K562 (cell line): ENCODE data around the gene C1orf74. TPM values are rescaled to one million over a fixed set of nuclear protein-coding genes. Genes with fewer than 3 reads are reported as not detected.
A peak's percentile ranks its signal among the peaks of the same experiment; 100 is the strongest.

Source experiments
- CHD1 ChIP-seq: fragments of 200-600 bp; sonication (generic); IDR thresholded peaks from one replicate; pipeline ENCODE4 v1.6.1; 2012; ENCODE audit warnings: mild to moderate bottlenecking, moderate library complexity, low read length, inconsistent platforms
- EP300 ChIP-seq: IDR thresholded peaks from 2 replicates; pipeline ENCODE4 v1.6.1; 2012; ENCODE audit warnings: low read length, improper control_type of control experiment
- ETV1 ChIP-seq: fragments of 450-650 bp; conservative IDR thresholded peaks from 2 replicates; pipeline ENCODE4 v1.6.1; 2016; ENCODE audit warnings: missing genetic modification characterization, control low read depth, low read depth, missing compliant biosample characterization
- FIP1L1 ChIP-seq: fragments of 200-400 bp; formaldehyde crosslinking; IDR thresholded peaks from 2 replicates; pipeline ENCODE4 v1.6.1; 2018; ENCODE audit warnings: mild to moderate bottlenecking, low read depth, low read length; ENCODE audit not compliant: poor library complexity, severe bottlenecking
- GATA2 ChIP-seq: sonication (generic); formaldehyde crosslinking; IDR thresholded peaks from 2 replicates; pipeline ENCODE4 v1.4.0; 2020; ENCODE audit warnings: mild to moderate bottlenecking, missing genetic modification reagents
- HDAC1 ChIP-seq, 2 experiments: fragments of 450-650 bp; IDR thresholded peaks; 2 replicates each; pipeline ENCODE4 v1.6.1; 2016 to 2017; ENCODE audit warnings: inconsistent platforms in 1 of 2, mild to moderate bottlenecking in 1 of 2, moderate library complexity in 1 of 2
- LCOR ChIP-seq: sonication (generic); formaldehyde crosslinking; IDR thresholded peaks from 2 replicates; pipeline ENCODE4 v1.8.0; 2022; ENCODE audit warnings: mild to moderate bottlenecking, missing genetic modification reagents
- MTA2 ChIP-seq: fragments of 450-650 bp; IDR thresholded peaks from 2 replicates; pipeline ENCODE4 v1.6.1; 2016; ENCODE audit warnings: low read depth
- RBFOX2 ChIP-seq: fragments of 200-400 bp; formaldehyde crosslinking; IDR thresholded peaks from 2 replicates; pipeline ENCODE4 v1.6.1; 2017; ENCODE audit warnings: low read depth, mild to moderate bottlenecking, low read length, moderate library complexity
- SNIP1 ChIP-seq: fragments of 450-650 bp; IDR thresholded peaks from 2 replicates; pipeline ENCODE4 v1.7.1; 2017; ENCODE audit warnings: low read depth, mild to moderate bottlenecking
- SRSF3 ChIP-seq: fragments of 200-400 bp; formaldehyde crosslinking; IDR thresholded peaks from 2 replicates; pipeline ENCODE4 v1.6.1; 2016; ENCODE audit warnings: mild to moderate bottlenecking, low read length, moderate library complexity; ENCODE audit not compliant: insufficient read depth
- TAF9B ChIP-seq: fragments of 450-650 bp; IDR thresholded peaks from 2 replicates; pipeline ENCODE4 v1.6.1; 2018; ENCODE audit warnings: mild to moderate bottlenecking; ENCODE audit not compliant: partially characterized antibody
- TRIM28 ChIP-seq: fragments of 450-650 bp; IDR thresholded peaks from 2 replicates; pipeline ENCODE4 v1.6.1; 2017
- WHSC1 ChIP-seq: IDR thresholded peaks from one replicate; pipeline ENCODE4 v1.6.1; 2012; ENCODE audit warnings: low read length, control low read depth, inconsistent platforms
- polyA plus RNA-seq, 8 experiments: library from polyadenylated mRNA; depleted of rRNA in 4 of 8; stranded (reverse) in 5 of 8; unstranded in 3 of 8; fragments of >200 nt; fragmentation: Nextera tagmentation in 2 of 8; fragmentation: Illumina TruSeq in 1 of 8; extraction: Ambion mirVana in 2 of 8; extraction: Trizol in 1 of 8; gene quantifications; 2 replicates each; pipeline versions ENCODE4 v1.2.1 to v1.2.3, GENCODE V29; 2011 to 2014; ENCODE audit warnings: inconsistent platforms in 1 of 8, missing spikeins in 1 of 8
- total RNA-seq, 7 experiments: library from RNA; depleted of rRNA in 6 of 7; stranded (reverse); fragments of >200 nt in 6 of 7; fragmentation: Illumina TruSeq in 2 of 7; extraction: Trizol in 2 of 7; gene quantifications; 2 replicates each; pipeline versions ENCODE4 v1.2.1 to v1.2.3, GENCODE V29; 2011 to 2021; ENCODE audit warnings: low replicate concordance in 1 of 7
- TF ChIP-seq, protein P1 (sequence below): sonication (generic); formaldehyde crosslinking; IDR thresholded peaks from 2 replicates; pipeline ENCODE4 v1.8.0; 2022; ENCODE audit warnings: missing genetic modification reagents, mild to moderate bottlenecking, borderline replicate concordance
- TF ChIP-seq, protein P2 (sequence below): conservative IDR thresholded peaks from 2 replicates; pipeline ENCODE4 v1.6.1; 2011; ENCODE audit warnings: low read depth, mild to moderate bottlenecking, low read length; ENCODE audit not compliant: control insufficient read depth
- TF ChIP-seq, protein P3 (sequence below): fragments of 450-650 bp; IDR thresholded peaks from 2 replicates; pipeline ENCODE4 v1.6.1; 2016; ENCODE audit warnings: low read depth

C1orf74 gene
- total and polyA plus RNA-seq, 9 of the 15 experiments (the other 6 are each of a cell fraction or from before 2014, with no cell fraction given) = 4.0 to 7.6 (median 5.7) TPM

DNA sequence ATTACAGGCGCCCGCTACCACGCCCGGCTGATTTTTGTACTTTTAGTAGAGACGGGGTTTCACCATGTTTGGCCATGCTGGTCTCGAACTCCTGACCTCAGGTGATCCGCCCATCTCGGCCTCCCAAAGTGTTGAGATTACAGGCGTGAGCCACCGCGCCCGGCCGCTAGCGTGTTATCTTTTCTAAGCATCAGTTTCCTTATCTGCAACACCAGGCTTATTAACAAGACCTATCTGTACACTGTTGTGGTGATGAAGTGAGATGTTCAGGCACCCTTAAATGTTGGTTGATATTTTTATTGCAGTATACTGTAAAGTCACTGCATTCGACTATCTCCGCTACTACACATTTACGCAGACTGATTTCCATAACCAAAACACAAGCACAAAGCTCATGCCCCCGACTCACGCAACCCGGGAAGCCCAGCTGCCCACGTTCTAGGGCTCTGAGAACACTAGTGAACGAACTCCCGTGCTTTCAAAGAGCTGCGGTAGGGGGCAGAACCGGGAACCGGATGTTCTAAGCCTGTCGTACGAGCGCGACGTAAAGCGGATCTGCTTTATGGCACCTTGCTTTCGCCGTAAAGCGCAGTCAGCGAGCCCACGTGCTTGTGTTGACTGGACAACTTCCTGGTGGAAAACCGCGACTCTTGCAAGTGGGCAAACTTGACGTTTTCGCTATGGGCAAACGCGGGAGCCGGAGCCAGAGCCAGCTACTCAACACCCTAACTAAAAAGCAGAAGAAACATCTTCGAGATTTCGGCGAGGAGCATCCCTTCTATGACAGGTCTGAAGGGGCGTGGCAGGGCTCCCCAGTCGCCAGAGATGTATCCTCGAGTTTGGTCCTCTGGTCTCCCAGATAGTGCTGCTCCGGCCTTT, 43.3 kb upstream of the C1orf74 start, which contains the start of gene UTP25 (continued):
- TF ChIP-seq, protein P1, sequence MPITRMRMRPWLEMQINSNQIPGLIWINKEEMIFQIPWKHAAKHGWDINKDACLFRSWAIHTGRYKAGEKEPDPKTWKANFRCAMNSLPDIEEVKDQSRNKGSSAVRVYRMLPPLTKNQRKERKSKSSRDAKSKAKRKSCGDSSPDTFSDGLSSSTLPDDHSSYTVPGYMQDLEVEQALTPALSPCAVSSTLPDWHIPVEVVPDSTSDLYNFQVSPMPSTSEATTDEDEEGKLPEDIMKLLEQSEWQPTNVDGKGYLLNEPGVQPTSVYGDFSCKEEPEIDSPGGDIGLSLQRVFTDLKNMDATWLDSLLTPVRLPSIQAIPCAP (CRISPR knock-in tag) = no peak
- TF ChIP-seq LCOR (CRISPR knock-in tag) = peak; percentile 24; the same call in 1 of the 2 replicates
- TF ChIP-seq, protein P2, sequence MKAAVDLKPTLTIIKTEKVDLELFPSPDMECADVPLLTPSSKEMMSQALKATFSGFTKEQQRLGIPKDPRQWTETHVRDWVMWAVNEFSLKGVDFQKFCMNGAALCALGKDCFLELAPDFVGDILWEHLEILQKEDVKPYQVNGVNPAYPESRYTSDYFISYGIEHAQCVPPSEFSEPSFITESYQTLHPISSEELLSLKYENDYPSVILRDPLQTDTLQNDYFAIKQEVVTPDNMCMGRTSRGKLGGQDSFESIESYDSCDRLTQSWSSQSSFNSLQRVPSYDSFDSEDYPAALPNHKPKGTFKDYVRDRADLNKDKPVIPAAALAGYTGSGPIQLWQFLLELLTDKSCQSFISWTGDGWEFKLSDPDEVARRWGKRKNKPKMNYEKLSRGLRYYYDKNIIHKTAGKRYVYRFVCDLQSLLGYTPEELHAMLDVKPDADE = peak; percentile 89
- peak; percentile 82 for TF ChIP-seq GATA2 (CRISPR knock-in tag)
- no peak for TF ChIP-seq SRSF3
- TF ChIP-seq TRIM28 = peak; percentile 61; the same call in 1 of the 2 replicates
- TF ChIP-seq, protein P3, sequence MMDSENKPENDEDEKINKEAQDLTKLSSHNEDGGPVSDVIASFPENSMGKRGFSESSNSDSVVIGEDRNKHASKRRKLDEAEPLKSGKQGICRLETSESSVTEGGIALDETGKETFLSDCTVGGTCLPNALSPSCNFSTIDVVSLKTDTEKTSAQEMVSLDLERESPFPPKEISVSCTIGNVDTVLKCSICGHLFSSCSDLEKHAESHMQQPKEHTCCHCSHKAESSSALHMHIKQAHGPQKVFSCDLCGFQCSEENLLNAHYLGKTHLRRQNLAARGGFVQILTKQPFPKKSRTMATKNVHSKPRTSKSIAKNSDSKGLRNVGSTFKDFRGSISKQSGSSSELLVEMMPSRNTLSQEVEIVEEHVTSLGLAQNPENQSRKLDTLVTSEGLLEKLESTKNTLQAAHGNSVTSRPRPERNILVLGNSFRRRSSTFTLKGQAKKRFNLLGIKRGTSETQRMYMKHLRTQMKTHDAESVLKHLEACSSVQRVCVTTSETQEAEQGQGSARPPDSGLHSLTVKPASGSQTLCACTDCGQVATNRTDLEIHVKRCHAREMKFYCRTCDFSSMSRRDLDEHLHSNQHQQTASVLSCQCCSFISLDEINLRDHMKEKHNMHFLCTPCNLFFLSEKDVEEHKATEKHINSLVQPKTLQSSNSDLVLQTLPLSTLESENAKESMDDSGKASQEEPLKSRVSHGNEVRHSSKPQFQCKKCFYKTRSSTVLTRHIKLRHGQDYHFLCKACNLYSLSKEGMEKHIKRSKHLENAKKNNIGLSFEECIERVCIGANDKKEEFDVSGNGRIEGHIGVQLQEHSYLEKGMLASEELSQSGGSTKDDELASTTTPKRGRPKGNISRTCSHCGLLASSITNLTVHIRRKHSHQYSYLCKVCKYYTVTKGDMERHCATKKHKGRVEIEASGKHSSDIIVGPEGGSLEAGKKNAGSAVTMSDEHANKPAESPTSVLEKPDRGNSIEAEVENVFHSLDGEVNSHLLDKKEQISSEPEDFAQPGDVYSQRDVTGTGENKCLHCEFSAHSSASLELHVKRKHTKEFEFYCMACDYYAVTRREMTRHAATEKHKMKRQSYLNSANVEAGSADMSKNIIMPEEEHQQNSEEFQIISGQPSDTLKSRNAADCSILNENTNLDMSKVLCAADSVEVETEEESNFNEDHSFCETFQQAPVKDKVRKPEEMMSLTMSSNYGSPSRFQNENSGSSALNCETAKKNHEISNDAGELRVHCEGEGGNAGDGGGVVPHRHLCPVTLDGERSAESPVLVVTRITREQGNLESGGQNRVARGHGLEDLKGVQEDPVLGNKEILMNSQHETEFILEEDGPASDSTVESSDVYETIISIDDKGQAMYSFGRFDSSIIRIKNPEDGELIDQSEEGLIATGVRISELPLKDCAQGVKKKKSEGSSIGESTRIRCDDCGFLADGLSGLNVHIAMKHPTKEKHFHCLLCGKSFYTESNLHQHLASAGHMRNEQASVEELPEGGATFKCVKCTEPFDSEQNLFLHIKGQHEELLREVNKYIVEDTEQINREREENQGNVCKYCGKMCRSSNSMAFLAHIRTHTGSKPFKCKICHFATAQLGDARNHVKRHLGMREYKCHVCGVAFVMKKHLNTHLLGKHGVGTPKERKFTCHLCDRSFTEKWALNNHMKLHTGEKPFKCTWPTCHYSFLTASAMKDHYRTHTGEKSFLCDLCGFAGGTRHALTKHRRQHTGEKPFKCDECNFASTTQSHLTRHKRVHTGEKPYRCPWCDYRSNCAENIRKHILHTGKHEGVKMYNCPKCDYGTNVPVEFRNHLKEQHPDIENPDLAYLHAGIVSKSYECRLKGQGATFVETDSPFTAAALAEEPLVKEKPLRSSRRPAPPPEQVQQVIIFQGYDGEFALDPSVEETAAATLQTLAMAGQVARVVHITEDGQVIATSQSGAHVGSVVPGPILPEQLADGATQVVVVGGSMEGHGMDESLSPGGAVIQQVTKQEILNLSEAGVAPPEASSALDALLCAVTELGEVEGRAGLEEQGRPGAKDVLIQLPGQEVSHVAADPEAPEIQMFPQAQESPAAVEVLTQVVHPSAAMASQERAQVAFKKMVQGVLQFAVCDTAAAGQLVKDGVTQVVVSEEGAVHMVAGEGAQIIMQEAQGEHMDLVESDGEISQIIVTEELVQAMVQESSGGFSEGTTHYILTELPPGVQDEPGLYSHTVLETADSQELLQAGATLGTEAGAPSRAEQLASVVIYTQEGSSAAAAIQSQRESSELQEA = no peak
- TF ChIP-seq HDAC1 (IDR thresholded peaks at IDR 0.05) = peak; percentile 98 to 100
- peak; percentile 7; the same call in 1 of the 2 replicates for TF ChIP-seq EP300
- TF ChIP-seq SNIP1 = no peak
- peak; percentile 69 for TF ChIP-seq RBFOX2
- peak; percentile 76 for TF ChIP-seq MTA2
- peak; percentile 53 for TF ChIP-seq TAF9B
- TF ChIP-seq ETV1 = peak; percentile 100
- TF ChIP-seq FIP1L1 = no peak
- TF ChIP-seq CHD1 = no peak
- no peak for TF ChIP-seq WHSC1
